Activated CD4-positive, alpha-beta T cell treated with anti-CD3 and anti-CD28 coated beads, Interleukin-2, amount 50 U/mL, for 16 hours (primary cell): Measurements from ENCODE around the gene ASCC3.
"Not testable (repeated sequence)": the region's sequence is repeated elsewhere in the genome, so short reads cannot be mapped to it uniquely, and the experiment has no call there.

ENCODE experiments used
- DNase-seq: peaks from one replicate; pipeline ENCODE4 v3.0.0-alpha.2; 2020

ASCC3 gene, protein sequence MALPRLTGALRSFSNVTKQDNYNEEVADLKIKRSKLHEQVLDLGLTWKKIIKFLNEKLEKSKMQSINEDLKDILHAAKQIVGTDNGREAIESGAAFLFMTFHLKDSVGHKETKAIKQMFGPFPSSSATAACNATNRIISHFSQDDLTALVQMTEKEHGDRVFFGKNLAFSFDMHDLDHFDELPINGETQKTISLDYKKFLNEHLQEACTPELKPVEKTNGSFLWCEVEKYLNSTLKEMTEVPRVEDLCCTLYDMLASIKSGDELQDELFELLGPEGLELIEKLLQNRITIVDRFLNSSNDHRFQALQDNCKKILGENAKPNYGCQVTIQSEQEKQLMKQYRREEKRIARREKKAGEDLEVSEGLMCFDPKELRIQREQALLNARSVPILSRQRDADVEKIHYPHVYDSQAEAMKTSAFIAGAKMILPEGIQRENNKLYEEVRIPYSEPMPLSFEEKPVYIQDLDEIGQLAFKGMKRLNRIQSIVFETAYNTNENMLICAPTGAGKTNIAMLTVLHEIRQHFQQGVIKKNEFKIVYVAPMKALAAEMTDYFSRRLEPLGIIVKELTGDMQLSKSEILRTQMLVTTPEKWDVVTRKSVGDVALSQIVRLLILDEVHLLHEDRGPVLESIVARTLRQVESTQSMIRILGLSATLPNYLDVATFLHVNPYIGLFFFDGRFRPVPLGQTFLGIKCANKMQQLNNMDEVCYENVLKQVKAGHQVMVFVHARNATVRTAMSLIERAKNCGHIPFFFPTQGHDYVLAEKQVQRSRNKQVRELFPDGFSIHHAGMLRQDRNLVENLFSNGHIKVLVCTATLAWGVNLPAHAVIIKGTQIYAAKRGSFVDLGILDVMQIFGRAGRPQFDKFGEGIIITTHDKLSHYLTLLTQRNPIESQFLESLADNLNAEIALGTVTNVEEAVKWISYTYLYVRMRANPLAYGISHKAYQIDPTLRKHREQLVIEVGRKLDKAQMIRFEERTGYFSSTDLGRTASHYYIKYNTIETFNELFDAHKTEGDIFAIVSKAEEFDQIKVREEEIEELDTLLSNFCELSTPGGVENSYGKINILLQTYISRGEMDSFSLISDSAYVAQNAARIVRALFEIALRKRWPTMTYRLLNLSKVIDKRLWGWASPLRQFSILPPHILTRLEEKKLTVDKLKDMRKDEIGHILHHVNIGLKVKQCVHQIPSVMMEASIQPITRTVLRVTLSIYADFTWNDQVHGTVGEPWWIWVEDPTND (N-terminal part only)

DNA sequence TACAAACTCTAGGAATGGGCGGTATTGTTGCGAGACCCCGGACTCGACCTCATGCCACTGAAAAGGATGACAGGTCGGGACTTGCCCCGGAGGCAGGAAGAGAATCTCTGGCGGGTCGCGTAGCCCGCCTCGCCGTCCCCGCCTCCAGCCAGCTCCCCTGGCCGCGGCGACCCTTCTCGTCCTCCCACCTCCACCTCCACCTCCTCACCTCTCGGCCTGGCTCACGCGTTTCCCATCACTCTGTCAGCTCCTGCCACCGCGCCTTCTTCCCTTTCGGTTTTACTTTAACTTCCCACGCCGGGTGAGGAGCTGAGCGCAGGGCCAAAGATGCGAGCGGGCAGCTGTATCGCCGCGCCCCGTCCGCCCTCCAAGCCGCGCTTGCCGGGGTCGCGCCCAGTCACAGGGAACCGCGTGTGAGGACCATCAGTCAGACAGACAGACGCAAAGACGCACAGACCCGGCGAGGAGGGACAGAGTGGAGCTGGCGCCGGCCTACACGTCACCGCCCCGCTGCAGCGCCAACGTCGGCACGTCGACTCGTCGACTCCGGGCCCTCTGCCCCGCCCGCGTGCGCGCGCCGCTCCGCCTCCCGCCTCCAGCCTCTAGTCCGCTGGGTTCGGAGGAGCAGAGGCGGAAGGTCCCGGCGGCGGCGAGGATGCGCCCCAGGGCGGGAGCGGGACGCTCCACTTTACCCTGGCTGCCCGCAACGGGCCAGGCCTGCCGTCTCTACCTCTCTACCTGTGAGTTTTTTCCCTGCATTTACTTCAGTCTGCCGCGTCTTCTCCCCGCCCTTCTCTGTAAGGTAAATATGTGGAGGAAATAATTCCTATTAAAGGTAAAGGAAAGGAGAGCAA, at the start of gene ASCC3:
Gene ASCC3, minus strand, starts transcription at position 477 of the 854 bp plus-strand sequence. CDS start 13,332 bp downstream, outside the sequence.
- peak; percentile 95 for DNase-seq

DNA sequence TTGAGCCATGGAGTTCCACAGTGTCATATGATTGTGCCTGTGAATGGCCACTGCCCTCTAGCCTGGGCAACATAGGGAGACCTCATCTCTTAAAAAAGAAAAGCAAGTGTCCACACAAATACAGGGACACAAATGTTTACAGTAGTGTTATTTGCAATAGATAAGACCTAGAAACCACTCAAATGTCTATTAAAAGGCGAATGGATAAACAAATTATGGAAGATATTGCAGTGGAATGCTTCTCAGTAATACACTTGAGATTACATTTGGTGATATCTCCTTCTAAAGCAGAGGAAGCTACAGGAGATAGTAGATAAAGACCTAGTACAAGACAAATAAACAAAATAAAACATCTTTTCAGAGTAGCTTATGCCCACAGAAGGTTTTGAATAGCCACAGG, 44.6 kb upstream of the ASCC3 start:
- DNase-seq: no peak

DNA sequence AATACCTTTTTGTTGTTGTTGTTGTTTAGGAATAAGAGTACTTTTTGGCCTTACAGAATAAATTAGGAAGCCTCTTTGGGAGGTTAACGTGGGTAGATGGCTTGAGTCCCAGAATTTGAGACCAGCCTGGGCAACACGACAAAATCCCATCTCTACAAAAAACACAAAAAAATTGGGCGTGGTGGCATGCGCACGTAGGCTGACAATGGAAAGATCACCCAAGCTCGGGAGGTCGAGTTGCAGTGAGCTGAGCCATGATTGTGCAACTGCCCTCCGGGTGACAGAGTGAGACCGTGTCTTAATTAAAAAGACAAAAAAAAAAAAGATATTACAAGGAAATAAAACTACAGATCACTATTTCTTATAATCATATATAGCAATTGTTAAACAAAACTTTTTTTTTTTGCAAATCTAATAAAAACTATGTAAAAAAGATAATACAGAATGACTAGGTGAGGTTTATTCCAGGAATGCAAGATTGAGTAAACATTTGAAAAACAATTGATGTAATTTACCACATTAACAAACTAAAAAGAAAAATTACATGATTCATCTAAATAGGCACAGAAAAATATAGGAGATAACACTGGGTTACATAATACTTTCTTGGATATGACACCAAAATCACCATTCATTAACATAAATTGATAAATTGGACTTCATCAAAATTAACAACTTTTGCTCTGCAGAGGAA, 43.6 kb upstream of the ASCC3 start:
- no peak for DNase-seq

DNA sequence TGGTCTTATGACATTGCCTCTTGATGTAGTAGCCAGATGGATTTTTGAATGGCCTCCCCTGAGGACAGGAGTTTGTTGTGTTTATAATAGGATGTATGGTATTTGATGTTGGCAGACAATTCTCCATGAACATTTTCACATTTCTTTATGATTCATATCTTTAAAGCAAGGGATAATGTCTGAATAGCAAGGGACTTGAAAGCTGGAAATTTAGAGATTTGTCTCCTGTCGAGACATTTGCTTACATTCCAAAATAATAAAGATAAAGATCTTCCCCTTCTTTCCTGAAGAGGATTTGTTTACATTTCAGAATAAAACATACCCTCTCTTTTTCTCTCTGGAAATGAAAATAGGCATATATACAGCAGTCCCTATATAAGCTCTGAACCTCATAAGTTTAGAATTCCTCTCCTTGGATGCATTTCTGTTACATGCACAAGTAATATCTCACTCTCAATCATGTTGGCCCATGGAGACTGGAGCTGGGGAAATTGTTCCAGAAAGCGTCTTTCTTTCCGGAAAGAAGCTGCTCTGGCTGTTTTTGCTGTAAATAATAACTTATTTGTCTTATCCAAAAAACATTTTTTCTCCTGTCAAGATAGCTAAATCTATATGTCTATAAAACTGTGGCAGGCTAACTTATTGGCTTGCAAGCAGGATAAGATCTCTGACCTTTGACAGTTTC, 42.5 kb upstream of the ASCC3 start:
- DNase-seq: no peak

DNA sequence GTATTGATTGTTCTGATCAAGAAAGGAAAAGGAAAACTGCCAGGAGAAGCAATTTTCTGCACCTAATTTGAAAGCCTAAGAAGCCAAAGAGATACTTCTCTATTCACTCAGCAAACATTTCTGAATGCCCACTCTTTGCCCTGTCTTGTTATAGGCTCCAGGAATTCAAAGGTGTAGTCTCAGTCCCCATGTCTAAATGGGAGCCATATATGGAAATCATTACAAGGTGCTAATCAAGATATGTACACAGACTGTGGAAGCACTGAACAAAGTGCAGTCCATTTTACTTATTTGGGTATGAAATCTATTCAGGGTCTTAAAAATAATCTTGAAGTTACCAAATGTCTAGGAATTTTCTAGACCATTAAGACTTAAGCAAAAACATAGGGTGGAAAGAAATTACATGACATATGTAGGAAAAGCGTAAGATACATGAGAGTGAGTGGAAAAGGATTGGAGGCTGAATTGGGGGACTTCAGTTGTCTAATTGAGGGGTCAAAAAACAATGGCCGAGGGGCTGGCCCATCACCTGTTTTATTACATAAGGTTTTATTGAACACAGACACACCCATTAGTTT, 39.0 kb upstream of the ASCC3 start:
- no peak for DNase-seq

DNA sequence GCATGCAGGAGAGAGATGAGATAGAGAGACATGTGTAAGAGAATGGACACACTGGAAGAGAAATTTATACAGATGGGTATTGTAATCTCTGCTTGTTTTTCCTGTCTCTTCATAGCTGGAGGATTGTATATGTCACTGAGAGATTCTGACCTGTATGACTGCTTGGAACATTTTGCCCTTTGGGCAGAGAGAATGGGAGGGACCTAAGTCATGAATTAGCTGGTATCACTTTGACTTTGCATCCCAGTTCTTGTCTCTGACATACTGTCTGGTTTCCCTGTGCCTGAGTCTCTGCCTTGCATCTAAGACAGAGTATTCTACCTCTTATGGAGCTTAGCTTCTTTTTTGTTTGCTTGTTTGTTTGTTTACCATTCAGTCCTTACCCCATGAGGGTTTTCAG, 37.0 kb upstream of the ASCC3 start:
- DNase-seq: no peak

DNA sequence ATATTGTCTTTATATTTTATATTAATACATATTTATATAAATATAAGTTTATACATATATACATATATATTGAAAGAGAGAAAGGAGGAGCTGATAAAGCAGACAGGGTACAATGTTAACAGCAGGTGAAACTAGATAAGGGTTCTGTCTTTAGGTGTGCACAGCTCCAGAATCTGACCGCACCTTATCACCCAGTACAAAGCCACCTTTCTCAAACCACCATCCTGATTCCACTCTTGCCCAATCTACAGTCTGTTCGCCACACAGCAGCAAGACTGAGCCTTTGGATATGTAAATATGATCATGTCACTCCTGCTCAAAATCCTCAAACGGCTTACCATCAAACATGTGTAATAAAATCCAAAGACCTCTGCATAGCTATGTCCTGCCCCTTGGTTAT, 34.7 kb upstream of the ASCC3 start:
- DNase-seq: no peak

DNA sequence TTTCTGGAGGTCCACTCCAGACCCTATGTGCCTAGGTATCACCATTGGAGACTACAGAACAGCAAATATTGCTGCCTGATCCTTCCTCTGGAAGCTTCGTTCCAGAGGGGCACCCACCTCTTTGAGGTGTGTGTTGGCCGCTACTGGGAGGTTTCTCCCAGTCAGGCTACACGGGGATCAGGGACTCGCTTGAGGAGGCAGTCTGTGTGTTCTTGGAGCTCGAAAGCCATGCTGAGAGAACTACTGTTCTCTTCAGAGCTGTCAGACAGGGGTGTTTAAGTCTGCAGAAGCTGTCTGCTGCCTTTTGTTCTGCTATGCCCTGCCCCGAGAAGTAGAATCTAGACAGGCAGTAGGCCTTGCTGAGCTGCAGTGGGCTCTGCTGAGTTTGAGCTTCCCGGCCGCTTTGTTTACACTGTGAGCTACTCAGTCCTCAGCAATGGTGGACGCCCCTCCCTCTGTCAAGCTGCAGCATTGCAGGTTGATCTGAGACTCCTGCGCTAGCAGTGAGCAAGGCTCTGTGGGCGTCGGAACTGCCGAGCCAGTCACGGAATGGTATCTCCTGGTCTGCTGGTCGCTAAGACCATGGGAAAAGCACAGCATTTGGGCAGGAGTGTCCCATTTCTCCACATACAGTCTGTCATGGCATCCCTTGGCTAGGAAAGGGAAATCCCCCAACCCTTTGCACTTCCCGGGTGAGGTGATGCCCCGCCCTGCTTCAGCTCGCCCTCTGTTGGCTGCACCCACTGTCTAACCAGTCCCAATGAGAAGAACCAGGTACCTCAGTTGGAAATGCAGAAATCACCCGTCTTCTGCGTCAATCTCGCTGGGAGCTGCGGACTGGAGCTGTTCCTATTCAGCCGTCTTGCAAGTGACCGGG, 32.5 kb upstream of the ASCC3 start:
- no peak for DNase-seq

DNA sequence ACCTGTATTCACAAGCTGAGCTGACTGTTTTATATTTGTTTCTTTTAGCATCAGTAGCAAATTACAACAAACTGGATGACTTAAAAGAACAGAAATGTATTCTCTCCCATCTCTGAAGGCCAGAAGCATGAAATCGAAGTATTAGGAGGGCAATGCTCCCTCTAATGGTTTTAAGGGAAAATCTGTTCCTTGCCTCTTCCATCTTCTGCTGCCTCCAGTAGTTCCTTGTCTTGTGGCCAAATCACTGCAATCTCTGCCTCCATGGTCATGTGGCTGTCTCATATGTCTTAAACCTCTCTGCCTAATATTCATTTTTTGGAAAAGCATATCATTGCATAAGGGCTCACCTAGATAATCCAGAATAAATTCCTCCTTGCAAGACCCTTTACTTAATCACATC, 25.2 kb upstream of the ASCC3 start:
- DNase-seq: no peak

DNA sequence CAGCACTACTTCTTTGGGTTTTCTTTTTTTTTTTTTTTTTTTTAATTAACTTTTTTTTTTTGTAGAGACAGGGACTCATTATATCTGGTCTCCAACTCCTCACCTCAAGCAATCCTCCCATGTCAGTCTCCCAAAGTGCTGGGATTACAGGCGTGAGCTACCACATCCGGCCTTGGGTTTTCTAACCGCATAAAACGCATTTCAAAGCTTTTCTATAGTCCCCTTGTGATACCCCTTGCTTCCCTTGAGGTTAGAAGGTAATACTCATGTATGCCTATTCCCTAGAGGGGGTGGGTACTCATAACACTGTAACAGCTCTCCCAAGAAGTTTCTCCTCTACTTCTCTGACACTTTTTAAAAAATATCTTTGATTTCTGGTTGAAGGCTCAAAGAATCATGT, 23.9 kb upstream of the ASCC3 start:
- DNase-seq: no peak

DNA sequence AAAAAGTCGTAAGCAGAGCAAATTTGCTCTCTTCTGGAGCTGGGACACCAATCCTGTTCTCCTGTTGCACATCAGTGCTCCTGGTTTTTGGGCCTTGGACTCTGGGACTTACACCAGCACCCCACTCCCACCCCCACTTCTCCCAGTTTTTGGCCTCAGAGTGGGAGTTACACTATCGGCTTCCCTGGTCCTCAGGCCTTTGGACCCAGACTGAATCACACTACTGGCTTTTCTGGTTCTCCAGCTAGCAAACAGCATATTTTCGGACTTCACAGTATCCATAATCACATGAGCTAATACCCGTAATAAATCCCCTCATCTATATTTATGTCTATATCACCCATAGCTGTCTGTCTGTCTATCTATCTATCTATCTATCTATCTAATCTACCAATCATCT, 23.2 kb upstream of the ASCC3 start:
- no peak for DNase-seq

DNA sequence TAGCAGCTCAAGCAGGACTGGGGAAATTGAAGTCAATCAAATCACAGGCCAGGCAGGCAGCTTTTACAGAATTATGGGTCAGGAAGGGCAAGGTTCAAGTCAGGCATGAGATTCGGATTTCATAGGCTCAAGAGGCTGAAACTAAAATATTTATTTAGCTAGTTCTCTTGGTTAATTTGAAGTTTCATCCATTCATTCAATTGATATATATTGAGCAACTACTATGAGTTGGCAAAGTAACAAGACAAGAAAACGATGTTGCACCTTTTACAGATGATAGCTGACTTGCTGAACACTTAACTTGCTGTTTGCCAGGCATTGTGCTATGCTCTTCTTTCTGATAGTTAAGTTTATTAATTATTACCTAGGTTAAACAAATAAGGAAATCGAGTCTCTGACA, 20.5 kb upstream of the ASCC3 start:
- no peak for DNase-seq

DNA sequence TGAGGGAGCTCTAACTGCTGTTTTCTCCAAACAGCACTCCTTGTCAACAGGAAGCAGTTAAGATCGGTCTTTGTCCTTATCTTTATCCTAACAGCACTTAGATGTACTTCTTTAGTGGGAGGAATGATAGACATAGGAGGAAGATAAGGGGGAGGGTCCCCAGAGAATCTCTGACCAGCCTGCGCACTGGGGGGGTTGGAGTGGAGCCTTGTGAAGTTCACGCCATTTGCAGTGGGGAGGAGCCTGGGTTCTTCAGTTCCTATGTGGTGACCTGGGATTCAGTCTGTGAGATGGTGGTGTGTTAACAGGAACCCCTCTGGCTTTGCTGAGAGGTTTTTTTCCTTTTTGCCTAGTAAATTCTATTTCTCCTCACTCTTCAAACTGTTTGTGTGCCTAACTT, 18.1 kb upstream of the ASCC3 start:
- no peak for DNase-seq

DNA sequence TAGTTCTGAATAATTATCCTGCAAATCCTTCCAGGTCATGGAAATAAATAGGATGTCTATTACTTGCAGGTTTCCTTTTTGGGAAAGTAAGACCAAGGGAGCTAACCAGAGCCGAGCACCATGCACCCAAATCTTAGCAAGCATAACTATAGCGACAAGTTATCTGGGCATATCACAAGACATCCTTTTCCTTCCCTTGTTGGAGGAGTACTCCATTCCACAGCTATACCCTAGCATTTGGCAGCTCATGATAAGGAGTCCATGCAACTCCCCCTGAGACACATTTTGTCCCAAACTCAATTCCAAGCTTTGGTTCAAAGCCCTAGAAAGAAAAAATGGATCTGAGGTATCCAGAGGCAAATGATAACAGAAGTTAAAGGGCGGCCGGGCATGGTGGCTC, 16.5 kb upstream of the ASCC3 start:
- no peak for DNase-seq

DNA sequence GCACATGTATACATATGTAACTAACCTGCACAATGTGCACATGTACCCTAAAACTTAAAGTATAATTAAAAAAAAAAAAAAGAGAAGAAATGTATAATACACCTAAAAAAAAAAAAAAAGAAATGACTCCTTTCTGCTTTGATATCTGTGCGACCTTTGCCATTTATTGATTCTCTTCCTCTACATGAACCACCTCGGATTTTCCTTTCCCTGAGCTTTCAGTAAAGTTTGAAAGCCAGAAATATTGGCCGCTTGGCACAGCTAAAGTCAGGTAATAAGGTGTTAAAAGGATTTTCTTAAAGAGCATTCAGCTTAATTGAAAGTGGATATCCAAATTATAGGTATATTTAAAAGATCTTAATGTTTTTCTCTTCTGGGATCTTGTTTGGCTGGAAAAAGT, 12.6 kb upstream of the ASCC3 start:
- no peak for DNase-seq

DNA sequence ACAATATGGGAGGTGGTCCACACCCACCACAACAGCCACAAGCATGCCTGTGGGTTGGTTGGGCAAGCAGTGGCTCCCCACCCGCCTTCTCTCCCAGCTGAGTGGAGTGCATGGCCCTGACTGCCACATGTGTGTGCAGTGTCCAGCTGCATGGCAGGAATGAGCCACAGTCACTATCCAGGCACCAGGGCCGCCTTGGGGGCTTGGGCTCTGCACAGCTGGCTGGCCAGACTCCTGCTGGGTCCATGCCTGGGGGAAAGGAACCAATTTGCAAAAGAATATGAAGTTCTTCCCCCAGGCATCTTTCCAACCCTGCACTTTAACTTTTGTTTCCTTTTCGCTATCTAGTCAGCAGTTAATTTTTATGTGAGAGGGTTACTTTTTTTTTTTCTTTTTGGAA, 11.6 kb upstream of the ASCC3 start:
- DNase-seq: no peak

DNA sequence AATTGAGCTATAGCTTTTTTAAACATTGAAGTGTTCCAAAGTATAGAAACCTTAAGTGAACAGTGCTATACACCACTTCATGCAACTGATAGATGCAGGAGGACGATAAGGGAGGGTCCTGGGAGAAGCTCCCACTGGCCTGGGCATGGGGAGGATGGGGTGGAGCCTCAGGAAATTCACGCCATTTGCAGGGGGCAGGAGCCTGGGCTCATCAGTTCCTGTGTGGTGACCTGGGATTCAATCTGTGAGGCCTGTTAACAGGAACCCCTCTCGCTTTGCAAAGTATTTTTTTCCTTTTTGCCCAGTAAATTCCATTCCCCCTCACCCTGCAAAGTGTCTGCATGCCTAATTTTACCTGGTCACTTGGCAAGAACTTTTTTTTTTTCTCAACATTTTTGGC, 11.0 kb upstream of the ASCC3 start:
- no peak for DNase-seq

DNA sequence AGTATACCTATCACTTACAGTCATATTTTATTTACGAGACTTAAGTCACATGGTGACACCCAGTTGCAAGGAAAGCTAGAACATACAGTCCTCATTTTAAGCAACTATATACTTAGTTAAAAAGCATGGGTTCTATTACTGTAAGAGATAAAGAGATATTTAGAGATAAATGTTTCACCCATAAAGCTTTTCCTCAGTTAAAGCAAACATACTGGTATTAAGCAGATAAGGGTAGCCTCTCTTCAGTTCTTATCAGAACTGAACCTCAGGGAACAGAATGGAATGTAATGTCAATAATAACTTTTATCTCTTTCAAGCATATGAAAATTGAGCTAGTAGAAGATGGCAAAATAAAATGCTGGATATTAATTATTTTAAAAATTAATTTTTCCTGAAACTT, 9.9 kb upstream of the ASCC3 start:
- DNase-seq: no peak

DNA sequence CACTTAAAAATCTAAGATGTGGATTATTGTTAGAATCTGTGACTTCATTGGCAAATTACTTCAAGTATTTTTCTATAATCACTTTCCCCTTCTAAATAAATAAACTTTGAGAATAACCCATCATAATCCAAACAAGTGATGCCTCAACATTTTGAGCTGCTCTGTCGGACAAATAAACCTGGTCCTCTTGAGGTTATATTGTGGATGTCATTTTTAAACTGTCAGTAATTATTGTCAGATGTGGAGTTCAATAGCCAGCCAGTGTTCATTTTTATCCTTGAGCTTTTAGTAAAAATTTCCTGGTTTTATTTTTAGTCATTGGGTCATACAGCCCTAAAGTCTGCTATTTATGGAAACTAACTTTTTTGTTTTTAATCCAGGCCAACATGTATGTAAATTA, 9.5 kb upstream of the ASCC3 start:
- DNase-seq: not testable (repeated sequence)

DNA sequence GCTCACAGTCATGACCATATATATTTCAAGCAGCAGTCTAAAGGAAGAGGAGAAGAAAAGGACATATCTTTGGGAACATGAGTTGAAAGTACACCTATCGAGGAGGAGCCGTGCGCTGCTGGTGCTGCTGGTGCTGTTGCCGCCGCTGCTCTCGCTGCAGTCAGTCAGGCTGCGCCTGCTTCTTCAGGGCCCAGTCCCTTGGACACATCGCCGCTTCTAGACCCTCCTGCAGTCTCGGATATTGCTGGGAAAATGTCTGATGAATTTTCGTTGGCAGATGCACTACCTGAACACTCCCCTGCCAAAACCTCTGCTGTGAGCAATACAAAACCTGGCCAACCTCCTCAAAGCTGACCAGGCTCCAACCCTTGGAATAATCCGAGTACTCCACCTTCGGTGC, 8.2 kb upstream of the ASCC3 start:
- DNase-seq: no peak
